Lower leg skin (tissue), 3 donors: Measurements from ENCODE around the gene SNAP29.

ENCODE experiments used
- CTCF ChIP-seq, 3 donors: fragments of 450-650 bp; IDR thresholded peaks; one replicate each; pipeline ENCODE4 v1.5.1; 2016; ENCODE audit warnings: antibody characterized with exemption in 3 of 3, mild to moderate bottlenecking in 3 of 3, moderate library complexity in 2 of 3
- POLR2A ChIP-seq, 2 donors: fragments of 450-650 bp; IDR thresholded peaks; one replicate each; pipeline ENCODE4 v1.6.1; 2016 to 2017; ENCODE audit warnings: antibody characterized with exemption in 2 of 2, mild to moderate bottlenecking in 1 of 2, moderate library complexity in 1 of 2

- TF ChIP-seq CTCF (IDR thresholded peaks at IDR 0.05) (no peak), POLR2A (IDR thresholded peaks at IDR 0.05) (no peak)
Observed at GRCh38 chr22:20931126-20931654, 72.4 kb downstream of the SNAP29 start.
